SH-SY5Y (cell line): ENCODE measurements around the gene CACHD1.

ENCODE experiments used
- GATA2 ChIP-seq: IDR thresholded peaks from 2 replicates; pipeline ENCODE4 v1.6.1; 2011; ENCODE audit warnings: mild to moderate bottlenecking, low read depth, low read length
- GATA3 ChIP-seq: IDR thresholded peaks from 2 replicates; pipeline ENCODE4 v1.6.1; 2011; ENCODE audit warnings: low read depth, mild to moderate bottlenecking, low read length, moderate library complexity

DNA sequence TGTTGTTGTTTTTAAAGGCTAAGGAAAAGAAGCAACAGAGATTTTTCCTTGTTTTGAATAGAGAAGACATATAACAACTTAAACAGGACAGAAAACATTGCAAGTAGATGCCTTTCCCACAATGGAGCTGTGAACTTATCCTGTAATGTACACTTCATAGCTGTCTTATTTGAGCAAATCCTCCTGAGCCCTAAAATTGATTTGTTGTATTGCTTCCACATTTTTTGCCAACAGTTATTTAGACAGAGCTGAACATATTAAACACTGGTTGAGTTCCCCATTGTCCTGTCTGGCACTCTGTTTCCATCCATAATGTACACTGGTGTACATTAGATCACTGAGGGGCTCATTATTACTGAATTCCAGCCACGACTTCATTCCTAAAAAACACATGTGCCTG, 32.2 kb downstream of the CACHD1 start:
- no peak for TF ChIP-seq GATA2
- no peak for TF ChIP-seq GATA3
